Body of pancreas (tissue), 4 donors: ENCODE results near the gene RIMKLB.
"Not testable (repeated sequence)": the region's sequence is repeated elsewhere in the genome, so short reads cannot be mapped to it uniquely, and the experiment has no call there.

Source experiments
- POLR2A ChIP-seq, 3 donors: fragments of 450-650 bp; IDR thresholded peaks; one replicate each; pipeline ENCODE4 v1.6.1; 2016; ENCODE audit warnings: antibody characterized with exemption in 3 of 3, mild to moderate bottlenecking in 2 of 3
- TF ChIP-seq, protein P1 (sequence below), 7 experiments: fragments of 450-650 bp in 4 of 7; fragments of 200-600 bp in 3 of 7; sonication (generic) in 3 of 7; IDR thresholded peaks; one replicate each; pipeline ENCODE4 v1.5.1; 2016 to 2019; ENCODE audit warnings: antibody characterized with exemption in 7 of 7

GRCh38 chr12:8804833-8805232 lies 107.0 kb downstream of the RIMKLB start:
- TF ChIP-seq, protein P1, sequence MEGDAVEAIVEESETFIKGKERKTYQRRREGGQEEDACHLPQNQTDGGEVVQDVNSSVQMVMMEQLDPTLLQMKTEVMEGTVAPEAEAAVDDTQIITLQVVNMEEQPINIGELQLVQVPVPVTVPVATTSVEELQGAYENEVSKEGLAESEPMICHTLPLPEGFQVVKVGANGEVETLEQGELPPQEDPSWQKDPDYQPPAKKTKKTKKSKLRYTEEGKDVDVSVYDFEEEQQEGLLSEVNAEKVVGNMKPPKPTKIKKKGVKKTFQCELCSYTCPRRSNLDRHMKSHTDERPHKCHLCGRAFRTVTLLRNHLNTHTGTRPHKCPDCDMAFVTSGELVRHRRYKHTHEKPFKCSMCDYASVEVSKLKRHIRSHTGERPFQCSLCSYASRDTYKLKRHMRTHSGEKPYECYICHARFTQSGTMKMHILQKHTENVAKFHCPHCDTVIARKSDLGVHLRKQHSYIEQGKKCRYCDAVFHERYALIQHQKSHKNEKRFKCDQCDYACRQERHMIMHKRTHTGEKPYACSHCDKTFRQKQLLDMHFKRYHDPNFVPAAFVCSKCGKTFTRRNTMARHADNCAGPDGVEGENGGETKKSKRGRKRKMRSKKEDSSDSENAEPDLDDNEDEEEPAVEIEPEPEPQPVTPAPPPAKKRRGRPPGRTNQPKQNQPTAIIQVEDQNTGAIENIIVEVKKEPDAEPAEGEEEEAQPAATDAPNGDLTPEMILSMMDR (IDR thresholded peaks at IDR 0.05): not testable (repeated sequence)
- not testable (repeated sequence) for TF ChIP-seq POLR2A (IDR thresholded peaks at IDR 0.05)
